ENCODE data around the gene MAPK8IP3.

MAPK8IP3 gene

DNA sequence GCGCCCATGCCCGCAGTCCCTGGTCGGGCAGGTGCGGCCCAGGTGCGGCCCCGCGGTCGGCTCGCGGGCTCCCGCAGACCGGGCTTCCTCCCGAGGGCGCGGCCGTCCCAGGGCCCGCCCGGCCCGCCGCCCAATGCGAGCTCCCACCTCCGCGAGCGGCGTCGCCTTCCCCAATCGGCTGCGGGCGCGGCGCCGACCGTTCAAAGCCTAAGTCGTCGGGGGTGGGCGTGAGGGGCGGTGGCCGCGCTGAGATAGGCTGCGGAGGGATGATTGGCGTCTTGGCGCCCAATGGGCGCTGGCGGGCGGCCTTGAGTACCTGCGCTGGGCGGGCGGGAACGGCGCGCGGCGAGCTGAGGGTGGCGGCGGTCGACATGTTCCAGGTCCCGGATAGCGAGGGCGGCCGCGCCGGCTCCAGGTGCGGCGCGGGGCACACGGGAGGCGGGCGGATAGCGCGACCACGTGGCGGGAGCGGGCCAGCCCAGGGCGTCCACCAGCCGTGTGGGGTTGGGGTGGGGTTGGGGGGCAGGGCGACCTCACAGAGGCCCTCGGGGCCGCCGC lies 28.0 kb upstream of the MAPK8IP3 start, which contains the start of gene JPT2:
Gene JPT2, plus strand, starts transcription at position 338 of the 558 bp plus-strand sequence. Its CDS starts 34 bp downstream, at position 372.
- Histone ChIP-seq H3K4me3 (replicated peaks; ENCODE audit: insufficient read depth, low read length) (peak within 1 kb of the TSS; percentile 89), H3K27me3 (ENCODE audit: insufficient read depth, poor library complexity, severe bottlenecking) (no peaks in the 10 kb centered on the region), H3K27ac (replicated peaks) (peak within 1 kb of the TSS; percentile 71)
- peak; percentile 95 to 97 for DNase-seq (ENCODE audit: low read depth in 1 of 2, low spot score in 1 of 2)
- TF ChIP-seq GABPA (IDR thresholded peaks at IDR 0.05; ENCODE audit: low read depth) = no peak
- peak; percentile 81 for TF ChIP-seq POLR2AphosphoS5 (IDR thresholded peaks at IDR 0.05; ENCODE audit: low read depth)
- TF ChIP-seq, protein P1, sequence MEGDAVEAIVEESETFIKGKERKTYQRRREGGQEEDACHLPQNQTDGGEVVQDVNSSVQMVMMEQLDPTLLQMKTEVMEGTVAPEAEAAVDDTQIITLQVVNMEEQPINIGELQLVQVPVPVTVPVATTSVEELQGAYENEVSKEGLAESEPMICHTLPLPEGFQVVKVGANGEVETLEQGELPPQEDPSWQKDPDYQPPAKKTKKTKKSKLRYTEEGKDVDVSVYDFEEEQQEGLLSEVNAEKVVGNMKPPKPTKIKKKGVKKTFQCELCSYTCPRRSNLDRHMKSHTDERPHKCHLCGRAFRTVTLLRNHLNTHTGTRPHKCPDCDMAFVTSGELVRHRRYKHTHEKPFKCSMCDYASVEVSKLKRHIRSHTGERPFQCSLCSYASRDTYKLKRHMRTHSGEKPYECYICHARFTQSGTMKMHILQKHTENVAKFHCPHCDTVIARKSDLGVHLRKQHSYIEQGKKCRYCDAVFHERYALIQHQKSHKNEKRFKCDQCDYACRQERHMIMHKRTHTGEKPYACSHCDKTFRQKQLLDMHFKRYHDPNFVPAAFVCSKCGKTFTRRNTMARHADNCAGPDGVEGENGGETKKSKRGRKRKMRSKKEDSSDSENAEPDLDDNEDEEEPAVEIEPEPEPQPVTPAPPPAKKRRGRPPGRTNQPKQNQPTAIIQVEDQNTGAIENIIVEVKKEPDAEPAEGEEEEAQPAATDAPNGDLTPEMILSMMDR (IDR thresholded peaks at IDR 0.05; ENCODE audit: insufficient read depth, low read length) = no peak
- TF ChIP-seq, protein P2, sequence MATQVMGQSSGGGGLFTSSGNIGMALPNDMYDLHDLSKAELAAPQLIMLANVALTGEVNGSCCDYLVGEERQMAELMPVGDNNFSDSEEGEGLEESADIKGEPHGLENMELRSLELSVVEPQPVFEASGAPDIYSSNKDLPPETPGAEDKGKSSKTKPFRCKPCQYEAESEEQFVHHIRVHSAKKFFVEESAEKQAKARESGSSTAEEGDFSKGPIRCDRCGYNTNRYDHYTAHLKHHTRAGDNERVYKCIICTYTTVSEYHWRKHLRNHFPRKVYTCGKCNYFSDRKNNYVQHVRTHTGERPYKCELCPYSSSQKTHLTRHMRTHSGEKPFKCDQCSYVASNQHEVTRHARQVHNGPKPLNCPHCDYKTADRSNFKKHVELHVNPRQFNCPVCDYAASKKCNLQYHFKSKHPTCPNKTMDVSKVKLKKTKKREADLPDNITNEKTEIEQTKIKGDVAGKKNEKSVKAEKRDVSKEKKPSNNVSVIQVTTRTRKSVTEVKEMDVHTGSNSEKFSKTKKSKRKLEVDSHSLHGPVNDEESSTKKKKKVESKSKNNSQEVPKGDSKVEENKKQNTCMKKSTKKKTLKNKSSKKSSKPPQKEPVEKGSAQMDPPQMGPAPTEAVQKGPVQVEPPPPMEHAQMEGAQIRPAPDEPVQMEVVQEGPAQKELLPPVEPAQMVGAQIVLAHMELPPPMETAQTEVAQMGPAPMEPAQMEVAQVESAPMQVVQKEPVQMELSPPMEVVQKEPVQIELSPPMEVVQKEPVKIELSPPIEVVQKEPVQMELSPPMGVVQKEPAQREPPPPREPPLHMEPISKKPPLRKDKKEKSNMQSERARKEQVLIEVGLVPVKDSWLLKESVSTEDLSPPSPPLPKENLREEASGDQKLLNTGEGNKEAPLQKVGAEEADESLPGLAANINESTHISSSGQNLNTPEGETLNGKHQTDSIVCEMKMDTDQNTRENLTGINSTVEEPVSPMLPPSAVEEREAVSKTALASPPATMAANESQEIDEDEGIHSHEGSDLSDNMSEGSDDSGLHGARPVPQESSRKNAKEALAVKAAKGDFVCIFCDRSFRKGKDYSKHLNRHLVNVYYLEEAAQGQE (IDR thresholded peaks at IDR 0.05; ENCODE audit: insufficient replicate concordance, low read depth) = no peak

GRCh38 chr16:1678500-1679098 lies 27.4 kb upstream of the MAPK8IP3 start:
- TF ChIP-seq GABPA (IDR thresholded peaks at IDR 0.05; ENCODE audit: low read depth) = no peak
- TF ChIP-seq, protein P2 (IDR thresholded peaks at IDR 0.05; ENCODE audit: insufficient replicate concordance, low read depth) = no peak
- TF ChIP-seq SPI1 (IDR thresholded peaks at IDR 0.05; ENCODE audit: borderline replicate concordance, low read depth) = no peak
- peak; percentile 11; the same call in 1 of the 2 replicates for TF ChIP-seq POLR2AphosphoS5 (IDR thresholded peaks at IDR 0.05; ENCODE audit: low read depth)
- TF ChIP-seq, protein P1 (IDR thresholded peaks at IDR 0.05; ENCODE audit: insufficient read depth, low read length) = no peak
- DNase-seq (ENCODE audit: low read depth in 1 of 2, low spot score in 1 of 2) = peak; percentile 15 to 38
- Histone ChIP-seq H3K4me3 (replicated peaks; ENCODE audit: insufficient read depth, low read length) (peak overlapping the region; percentile 89), H3K27ac (replicated peaks) (peak overlapping the region; percentile 71), H3K27me3 (ENCODE audit: insufficient read depth, poor library complexity, severe bottlenecking) (no peaks in the 10 kb centered on the region)

- no peak for DNase-seq (ENCODE audit: low read depth in 1 of 2, low spot score in 1 of 2)
- TF ChIP-seq, protein P2 (IDR thresholded peaks at IDR 0.05; ENCODE audit: insufficient replicate concordance, low read depth) = no peak
- no peak for TF ChIP-seq GABPA (IDR thresholded peaks at IDR 0.05; ENCODE audit: low read depth)
- TF ChIP-seq POLR2AphosphoS5 (IDR thresholded peaks at IDR 0.05; ENCODE audit: low read depth) = no peak
- TF ChIP-seq, protein P1 (IDR thresholded peaks at IDR 0.05; ENCODE audit: insufficient read depth, low read length) = no peak
- TF ChIP-seq SPI1 (IDR thresholded peaks at IDR 0.05; ENCODE audit: borderline replicate concordance, low read depth) = no peak
- Histone ChIP-seq H3K27me3 (ENCODE audit: insufficient read depth, poor library complexity, severe bottlenecking) (no peaks in the 10 kb centered on the region), H3K4me3 (replicated peaks; ENCODE audit: insufficient read depth, low read length) (no peak overlapping the region), H3K27ac (replicated peaks) (no peak overlapping the region)
Measured at GRCh38 chr16:1680361-1680760, 25.6 kb upstream of the MAPK8IP3 start.
